Loucy (cell line): Measurements from ENCODE around the gene AGBL1.

Experiments used
- H2AFZ ChIP-seq: fragments of 200-600 bp; sonication (generic); 2 replicates; pipeline ENCODE4 v1.6.0; 2016; ENCODE audit warnings: antibody characterized with exemption, mild to moderate bottlenecking, low read length, moderate library complexity
- H3F3A ChIP-seq: fragments of 200-600 bp; 2 replicates; pipeline ENCODE4 v1.6.0; 2016; ENCODE audit warnings: antibody characterized with exemption, low read depth, mild to moderate bottlenecking
- H3K27me3 ChIP-seq: fragments of 200-600 bp; sonication (generic); 2 replicates; pipeline ENCODE4 v1.6.1; 2014; ENCODE audit warnings: low read length, mild to moderate bottlenecking; ENCODE audit not compliant: insufficient read depth, poor library complexity, severe bottlenecking
- H3K36me3 ChIP-seq: fragments of 200-600 bp; sonication (generic); 2 replicates; pipeline ENCODE4 v1.6.1; 2016; ENCODE audit warnings: low read length; ENCODE audit not compliant: insufficient read depth
- H3K4me1 ChIP-seq: fragments of 200-600 bp; sonication (generic); 2 replicates; pipeline ENCODE4 v1.5.1; 2014; ENCODE audit warnings: low read length, mild to moderate bottlenecking; ENCODE audit not compliant: insufficient read depth, poor library complexity, severe bottlenecking
- H3K4me2 ChIP-seq: fragments of 200-600 bp; sonication (generic); 2 replicates; pipeline ENCODE4 v1.6.0; 2014; ENCODE audit warnings: antibody characterized with exemption, low read length, low read depth, mild to moderate bottlenecking; ENCODE audit not compliant: poor library complexity, severe bottlenecking
- H3K4me3 ChIP-seq: fragments of 200-600 bp; sonication (generic); 2 replicates; pipeline ENCODE4 v1.5.1; 2014; ENCODE audit warnings: low read length, mild to moderate bottlenecking, mixed read lengths; ENCODE audit not compliant: poor library complexity, severe bottlenecking
- H3K79me2 ChIP-seq: fragments of 200-600 bp; sonication (generic); 2 replicates; pipeline ENCODE4 v1.6.1; 2014; ENCODE audit warnings: low read length; ENCODE audit not compliant: insufficient read depth
- H3K9ac ChIP-seq: fragments of 200-600 bp; sonication (generic); 2 replicates; pipeline ENCODE4 v1.6.0; 2014; ENCODE audit warnings: mild to moderate bottlenecking, low read depth, low read length, moderate library complexity; ENCODE audit not compliant: poor library complexity, severe bottlenecking
- H3K9me2 ChIP-seq: fragments of 200-600 bp; sonication (generic); replicated peaks from 2 replicates; pipeline ENCODE4 v1.6.1; 2016; ENCODE audit warnings: low read depth, low read length, mixed read lengths
- H3K9me3 ChIP-seq: fragments of 200-600 bp; sonication (generic); 2 replicates; pipeline ENCODE4 v1.6.1; 2014; ENCODE audit warnings: mild to moderate bottlenecking, antibody characterized with exemption, low read length, low read depth; ENCODE audit not compliant: insufficient read depth
- H4K20me1 ChIP-seq: fragments of 200-600 bp; sonication (generic); 2 replicates; pipeline ENCODE4 v1.6.0; 2014; ENCODE audit warnings: antibody characterized with exemption, low read length, mild to moderate bottlenecking; ENCODE audit not compliant: insufficient read depth, poor library complexity, severe bottlenecking
- EZH2phosphoT487 ChIP-seq: fragments of 200-600 bp; IDR thresholded peaks from 2 replicates; pipeline ENCODE4 v1.6.1; 2018; ENCODE audit warnings: antibody characterized with exemption, mild to moderate bottlenecking, moderate library complexity, borderline replicate concordance
- TF ChIP-seq, protein P1 (sequence below): fragments of 200-600 bp; sonication (generic); conservative IDR thresholded peaks from 2 replicates; pipeline ENCODE4 v1.5.1; 2014; ENCODE audit warnings: mild to moderate bottlenecking, antibody characterized with exemption, low read length

The AGBL1 gene

DNA sequence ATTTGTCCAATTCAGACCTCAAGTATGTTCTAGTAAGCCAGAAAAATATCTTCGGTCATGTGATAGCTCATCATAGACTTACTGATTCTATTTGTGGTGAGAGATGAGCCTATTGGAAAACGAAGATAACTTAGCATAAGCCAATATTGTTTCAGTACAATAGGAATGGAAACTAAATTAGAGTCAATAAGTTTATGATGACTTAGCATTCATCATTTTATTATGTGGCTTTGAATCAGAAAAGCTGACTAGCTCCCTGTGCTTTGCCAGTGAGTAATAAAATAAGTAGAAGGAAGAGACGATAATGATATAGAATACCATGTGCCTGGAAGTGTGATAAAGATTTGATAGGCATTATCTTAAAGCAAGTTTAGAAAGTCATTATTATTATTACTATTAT is 605.6 kb downstream of the AGBL1 start:
- no peaks in the 10 kb centered on the region for H3K9me3 ChIP-seq
- H2AFZ ChIP-seq, result no peak overlapping the region
- no peak for TF ChIP-seq EZH2phosphoT487
- TF ChIP-seq, protein P1, sequence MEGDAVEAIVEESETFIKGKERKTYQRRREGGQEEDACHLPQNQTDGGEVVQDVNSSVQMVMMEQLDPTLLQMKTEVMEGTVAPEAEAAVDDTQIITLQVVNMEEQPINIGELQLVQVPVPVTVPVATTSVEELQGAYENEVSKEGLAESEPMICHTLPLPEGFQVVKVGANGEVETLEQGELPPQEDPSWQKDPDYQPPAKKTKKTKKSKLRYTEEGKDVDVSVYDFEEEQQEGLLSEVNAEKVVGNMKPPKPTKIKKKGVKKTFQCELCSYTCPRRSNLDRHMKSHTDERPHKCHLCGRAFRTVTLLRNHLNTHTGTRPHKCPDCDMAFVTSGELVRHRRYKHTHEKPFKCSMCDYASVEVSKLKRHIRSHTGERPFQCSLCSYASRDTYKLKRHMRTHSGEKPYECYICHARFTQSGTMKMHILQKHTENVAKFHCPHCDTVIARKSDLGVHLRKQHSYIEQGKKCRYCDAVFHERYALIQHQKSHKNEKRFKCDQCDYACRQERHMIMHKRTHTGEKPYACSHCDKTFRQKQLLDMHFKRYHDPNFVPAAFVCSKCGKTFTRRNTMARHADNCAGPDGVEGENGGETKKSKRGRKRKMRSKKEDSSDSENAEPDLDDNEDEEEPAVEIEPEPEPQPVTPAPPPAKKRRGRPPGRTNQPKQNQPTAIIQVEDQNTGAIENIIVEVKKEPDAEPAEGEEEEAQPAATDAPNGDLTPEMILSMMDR, result no peak
- no peak overlapping the region for H3K4me2 ChIP-seq
- H3K79me2 ChIP-seq, result no peaks in the 10 kb centered on the region
- no peak overlapping the region for H3K9ac ChIP-seq
- H3K4me3 ChIP-seq, result no peak overlapping the region
- no peaks in the 10 kb centered on the region for H3K9me2 ChIP-seq
- no peaks in the 10 kb centered on the region for H3K4me1 ChIP-seq
- H3K36me3 ChIP-seq, result no peaks in the 10 kb centered on the region
- no peaks in the 10 kb centered on the region for H4K20me1 ChIP-seq
- H3F3A ChIP-seq, result no peaks in the 10 kb centered on the region
- no peaks in the 10 kb centered on the region for H3K27me3 ChIP-seq

- Histone ChIP-seq H3K79me2 (no peaks in the 10 kb centered on the region), H3F3A (no peaks in the 10 kb centered on the region), H2AFZ (no peak overlapping the region), H3K9me2 (no peaks in the 10 kb centered on the region), H3K36me3 (no peaks in the 10 kb centered on the region), H4K20me1 (no peaks in the 10 kb centered on the region), H3K4me1 (no peaks in the 10 kb centered on the region), H3K4me3 (no peak overlapping the region), H3K4me2 (no peak overlapping the region), H3K9me3 (no peaks in the 10 kb centered on the region), H3K27me3 (no peaks in the 10 kb centered on the region), H3K9ac (no peak overlapping the region)
- TF ChIP-seq, protein P1, result no peak
- no peak for TF ChIP-seq EZH2phosphoT487
Measured at GRCh38 chr15:86689006-86689405, 609.3 kb downstream of the AGBL1 start.

DNA sequence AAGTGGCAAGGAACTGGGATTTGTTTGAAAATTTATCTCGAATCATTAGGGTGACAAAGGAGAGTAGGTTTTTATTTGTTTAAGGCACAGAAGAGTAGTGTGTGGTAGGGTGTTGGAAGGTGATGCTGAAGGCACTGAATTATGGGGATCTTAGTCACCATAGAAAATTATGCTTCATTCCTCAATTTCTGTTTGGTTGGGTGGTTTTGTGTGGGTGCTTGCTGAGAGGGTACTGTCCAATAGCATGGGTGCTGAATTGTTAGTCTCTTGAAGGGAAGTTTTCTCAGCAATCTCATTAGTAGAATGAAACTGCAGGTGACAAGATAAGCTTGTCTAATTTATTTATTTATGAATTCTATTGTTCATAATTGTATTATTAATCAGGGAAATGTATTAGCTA is 610.9 kb downstream of the AGBL1 start:
- Histone ChIP-seq H2AFZ (no peak overlapping the region), H3K4me3 (no peak overlapping the region), H3K9ac (no peak overlapping the region), H4K20me1 (no peaks in the 10 kb centered on the region), H3K36me3 (no peaks in the 10 kb centered on the region), H3F3A (no peaks in the 10 kb centered on the region), H3K27me3 (no peaks in the 10 kb centered on the region), H3K4me1 (no peaks in the 10 kb centered on the region), H3K9me3 (no peaks in the 10 kb centered on the region), H3K4me2 (no peak overlapping the region), H3K9me2 (no peaks in the 10 kb centered on the region), H3K79me2 (no peaks in the 10 kb centered on the region)
- no peak for TF ChIP-seq EZH2phosphoT487
- TF ChIP-seq, protein P1, result no peak
